Activated T-cell treated with anti-CD3 and anti-CD28 coated beads, Interleukin-2, amount 50 U/mL, for 72 hours (primary cell): ENCODE measurements around the gene PDS5A. TPM values are rescaled to one million over a fixed set of nuclear protein-coding genes. Genes with fewer than 3 reads are reported as not detected.
A peak's percentile ranks its signal among the peaks of the same experiment; 100 is the strongest.
"Not testable (repeated sequence)": the region's sequence is repeated elsewhere in the genome, so short reads cannot be mapped to it uniquely, and the experiment has no call there.

Experiments used
- ATAC-seq, 2 donors: fragments of 150-1000 bp; cut with Tn5 transposase; replicated peaks in 1 of 2; 2 replicates each; pipeline ENCODE4 v1.10.0; 2021; ENCODE audit warnings: moderate library complexity in 2 of 2, mild to moderate bottlenecking in 1 of 2
- DNase-seq, 2 donors: peaks; one replicate each; pipeline ENCODE4 v3.0.0; 2021 to 2022; ENCODE audit warnings: mixed read lengths in 1 of 2
- H3K27ac Mint-ChIP-seq: one replicate; pipeline ENCODE4 v1.8.0; 2022; ENCODE audit warnings: mild to moderate bottlenecking, moderate library complexity, mixed read lengths
- H3K27me3 Mint-ChIP-seq: one replicate; pipeline ENCODE4 v1.8.0; 2022; ENCODE audit warnings: low read depth, mixed read lengths
- H3K36me3 Mint-ChIP-seq, 2 donors: one replicate each; pipeline ENCODE4 v1.8.0; 2022; ENCODE audit warnings: mixed read lengths in 2 of 2, mild to moderate bottlenecking in 1 of 2; ENCODE audit not compliant: insufficient read depth in 2 of 2
- H3K4me1 Mint-ChIP-seq: one replicate; pipeline ENCODE4 v1.8.0; 2022; ENCODE audit warnings: low read depth, mixed read lengths
- H3K4me3 Mint-ChIP-seq, 2 donors: one replicate each; pipeline ENCODE4 v1.8.0; 2022; ENCODE audit warnings: mild to moderate bottlenecking in 2 of 2, mixed read lengths in 2 of 2, moderate library complexity in 2 of 2
- H3K9me3 Mint-ChIP-seq, 2 donors: one replicate each; pipeline ENCODE4 v1.8.0; 2022; ENCODE audit warnings: mixed read lengths in 2 of 2
- total RNA-seq, 2 donors: library from RNA; stranded (reverse); gene quantifications; one replicate each; pipeline ENCODE4 v1.2.3, GENCODE V29; 2022

Gene PDS5A
- total RNA-seq, 2 donors from 2014 or later: 111 to 128 TPM

DNA sequence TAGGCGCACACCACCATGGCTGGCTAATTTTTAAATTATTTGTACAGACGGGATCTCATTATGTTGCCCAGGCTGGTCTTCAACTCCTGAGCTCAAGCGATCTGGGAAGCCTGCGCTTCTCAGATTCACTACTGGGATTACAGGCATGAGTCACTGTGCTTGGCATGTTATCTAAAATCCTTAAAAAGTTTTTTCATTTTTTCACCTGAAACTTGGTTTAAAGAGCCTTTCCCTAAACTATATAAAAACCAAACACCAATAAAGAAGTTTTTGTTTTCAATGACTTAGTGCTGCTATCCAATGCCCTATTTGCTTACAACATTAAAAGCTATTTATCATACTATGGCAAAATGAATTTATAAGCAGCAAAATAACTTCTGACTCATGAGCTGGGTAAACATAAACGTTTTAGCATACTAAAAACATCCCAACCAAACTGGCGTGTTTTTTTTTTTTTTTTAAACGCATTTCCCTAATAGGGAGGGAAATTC, 151.9 kb downstream of the PDS5A start:
- Mint-ChIP-seq H3K27me3 (no peaks in the 10 kb centered on the region), H3K4me3 (no peak overlapping the region), H3K27ac (peak overlapping the region; percentile 42), H3K4me1 (no peaks in the 10 kb centered on the region), H3K36me3 (peaks cover 0 to 19% of the 10 kb centered on the region in 2 donors), H3K9me3 (no peaks in the 10 kb centered on the region)
- ATAC-seq (no peak), DNase-seq (no peak)

DNA sequence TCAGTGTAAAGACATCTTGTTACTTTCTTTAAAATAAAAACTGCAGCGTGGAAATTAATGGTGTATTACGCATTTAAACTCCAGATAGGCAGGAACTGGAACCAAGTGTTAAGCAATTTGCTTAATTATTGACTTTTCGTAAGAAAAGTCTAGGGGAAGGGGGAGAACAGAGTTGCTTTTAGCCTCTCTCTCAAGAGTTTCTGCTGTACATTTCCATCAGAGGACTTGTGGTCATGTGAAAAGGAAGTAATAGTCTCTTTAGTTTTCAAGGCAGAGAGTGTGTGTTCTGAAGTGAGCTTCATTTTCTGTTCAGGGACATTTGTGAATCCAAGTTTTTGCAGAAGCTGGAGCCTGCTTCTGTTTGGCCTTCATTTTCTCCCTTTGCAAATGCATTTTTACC, 152.6 kb downstream of the PDS5A start:
- no peak overlapping the region for H3K4me3 Mint-ChIP-seq
- no peaks in the 10 kb centered on the region for H3K27me3 Mint-ChIP-seq
- peaks cover 0 to 19% of the 10 kb centered on the region in 2 donors for H3K36me3 Mint-ChIP-seq
- DNase-seq (no peak), ATAC-seq (no peak)
- H3K4me1 Mint-ChIP-seq: no peaks in the 10 kb centered on the region
- no peaks in the 10 kb centered on the region for H3K9me3 Mint-ChIP-seq
- H3K27ac Mint-ChIP-seq: no peak overlapping the region

DNA sequence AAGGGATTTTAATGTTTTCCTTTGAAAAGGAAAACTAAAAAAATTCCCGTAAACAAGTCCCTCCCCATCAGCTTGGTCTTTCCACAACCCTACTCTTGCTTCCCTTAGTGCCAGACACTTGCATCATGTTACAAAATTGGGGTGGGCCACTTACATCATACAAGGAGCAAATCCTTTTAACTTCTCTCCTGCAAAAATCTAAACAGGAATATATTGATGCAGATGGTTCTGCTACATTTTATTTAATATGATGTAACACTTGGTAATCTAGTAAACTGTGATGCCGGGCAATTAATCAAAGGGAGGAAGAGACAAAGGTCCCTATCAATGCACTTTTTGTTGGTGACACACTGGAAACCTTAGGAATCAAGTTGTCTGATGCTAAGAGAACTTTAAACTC, 154.5 kb downstream of the PDS5A start:
- H3K36me3 Mint-ChIP-seq: peaks cover 0 to 11% of the 10 kb centered on the region in 2 donors

DNA sequence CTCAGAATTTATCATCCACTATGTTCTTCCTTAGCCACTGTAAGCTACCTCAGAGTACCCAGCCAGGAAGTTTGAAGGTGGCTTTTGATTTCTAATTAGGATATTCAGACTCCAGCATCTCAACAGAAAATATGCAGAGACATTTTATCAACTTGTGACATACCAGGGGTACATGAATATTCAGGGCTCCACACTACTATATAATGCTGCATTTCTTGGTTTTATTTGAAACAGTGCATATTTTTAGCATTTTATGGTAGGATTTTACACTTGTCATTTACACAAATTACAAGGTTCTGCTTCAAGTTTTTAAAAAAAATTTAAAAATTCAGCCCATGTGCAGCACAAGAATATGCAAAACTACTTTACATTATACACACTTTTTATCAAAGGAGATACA, 155.0 kb downstream of the PDS5A start:
- Mint-ChIP-seq H3K4me3 (no peak overlapping the region), H3K4me1 (no peaks in the 10 kb centered on the region), H3K27me3 (no peaks in the 10 kb centered on the region), H3K9me3 (no peaks in the 10 kb centered on the region), H3K36me3 (peaks cover 0 to 7% of the 10 kb centered on the region in 2 donors), H3K27ac (peak overlapping the region; percentile 18)
- ATAC-seq (no peak), DNase-seq (no peak)

More for the DNA sequence above, 154.5 kb downstream of the PDS5A start:
- no peaks in the 10 kb centered on the region for H3K27me3 Mint-ChIP-seq
- no peak for DNase-seq
- no peaks in the 10 kb centered on the region for H3K9me3 Mint-ChIP-seq
- H3K27ac Mint-ChIP-seq: peak overlapping the region; percentile 18
- H3K4me3 Mint-ChIP-seq: no peak overlapping the region
- H3K4me1 Mint-ChIP-seq: no peaks in the 10 kb centered on the region
- ATAC-seq: no peak

DNA sequence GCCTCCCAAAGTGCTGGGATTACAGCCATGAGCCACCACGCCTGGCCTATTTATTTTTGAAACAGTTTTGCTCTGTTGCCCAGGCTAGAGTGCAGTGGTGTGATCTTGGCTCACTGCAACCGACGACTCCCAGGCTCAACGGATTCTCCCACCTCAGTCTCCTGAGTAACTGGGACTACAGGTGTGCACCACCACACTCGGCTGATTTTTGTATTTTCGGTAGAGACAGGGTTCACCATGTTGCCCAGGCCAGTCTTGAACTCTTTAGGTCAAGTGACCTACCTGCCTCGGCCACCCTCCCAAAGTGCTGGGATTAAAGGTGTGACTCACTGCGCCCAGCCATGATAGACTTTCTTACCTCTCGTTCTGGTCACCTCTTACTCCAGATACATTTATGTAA, 155.8 kb downstream of the PDS5A start:
- no peak overlapping the region for H3K4me3 Mint-ChIP-seq
- DNase-seq (no peak), ATAC-seq (no peak)
- peaks cover 0 to 6% of the 10 kb centered on the region in 2 donors for H3K36me3 Mint-ChIP-seq
- H3K4me1 Mint-ChIP-seq: no peaks in the 10 kb centered on the region
- no peak overlapping the region for H3K27ac Mint-ChIP-seq
- H3K27me3 Mint-ChIP-seq: no peaks in the 10 kb centered on the region
- no peaks in the 10 kb centered on the region for H3K9me3 Mint-ChIP-seq

DNA sequence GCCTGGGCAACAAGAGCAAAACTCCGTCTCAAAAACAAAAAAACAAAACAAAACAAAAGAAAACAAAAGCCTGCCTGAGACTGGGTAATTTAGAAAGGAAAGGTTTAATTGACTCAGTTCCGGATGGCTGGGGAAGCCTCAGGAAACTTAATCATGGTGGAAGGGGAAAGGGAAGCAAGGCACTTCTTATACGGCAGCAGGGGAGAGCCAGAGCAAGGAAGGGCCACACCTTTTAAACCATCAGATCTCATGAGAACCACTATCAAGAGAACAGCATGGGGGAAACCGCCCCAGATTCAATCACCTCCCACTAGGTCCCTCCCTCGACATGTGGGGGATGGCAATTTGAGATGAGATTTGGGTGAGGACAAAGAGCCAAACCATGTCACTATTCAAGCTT, 157.5 kb downstream of the PDS5A start:
- Mint-ChIP-seq H3K9me3 (no peaks in the 10 kb centered on the region), H3K27ac (no peak overlapping the region), H3K4me3 (no peak overlapping the region), H3K36me3 (peaks cover 0 to 6% of the 10 kb centered on the region in 2 donors), H3K27me3 (no peaks in the 10 kb centered on the region), H3K4me1 (no peaks in the 10 kb centered on the region)
- DNase-seq (no peak), ATAC-seq (no peak)

DNA sequence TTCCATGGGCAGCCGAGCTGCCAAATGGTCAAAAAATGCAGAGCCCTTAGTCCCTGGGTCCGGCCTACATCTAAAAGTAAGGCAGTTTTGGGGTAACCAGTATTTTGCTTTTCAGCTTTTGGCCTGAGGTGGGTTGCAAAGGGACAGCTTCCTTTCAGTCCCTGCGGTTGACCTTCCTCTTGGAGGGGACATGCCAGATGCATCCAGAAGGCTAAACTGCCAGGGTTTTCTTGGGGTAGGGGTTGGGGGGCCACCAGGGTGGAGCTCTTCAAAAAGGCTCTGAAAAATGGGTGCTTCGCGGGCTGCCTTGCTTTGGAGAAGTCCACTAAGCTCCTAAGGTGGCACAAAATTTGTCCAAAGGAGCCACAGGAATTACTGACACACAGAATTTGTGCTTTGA, 159.1 kb downstream of the PDS5A start:
- Mint-ChIP-seq H3K36me3 (peaks cover 6 to 7% of the 10 kb centered on the region in 2 donors), H3K27me3 (no peaks in the 10 kb centered on the region), H3K4me3 (no peak overlapping the region), H3K27ac (no peak overlapping the region), H3K9me3 (peaks cover 0 to 4% of the 10 kb centered on the region in 2 donors), H3K4me1 (no peaks in the 10 kb centered on the region)
- ATAC-seq (no peak), DNase-seq (no peak)

DNA sequence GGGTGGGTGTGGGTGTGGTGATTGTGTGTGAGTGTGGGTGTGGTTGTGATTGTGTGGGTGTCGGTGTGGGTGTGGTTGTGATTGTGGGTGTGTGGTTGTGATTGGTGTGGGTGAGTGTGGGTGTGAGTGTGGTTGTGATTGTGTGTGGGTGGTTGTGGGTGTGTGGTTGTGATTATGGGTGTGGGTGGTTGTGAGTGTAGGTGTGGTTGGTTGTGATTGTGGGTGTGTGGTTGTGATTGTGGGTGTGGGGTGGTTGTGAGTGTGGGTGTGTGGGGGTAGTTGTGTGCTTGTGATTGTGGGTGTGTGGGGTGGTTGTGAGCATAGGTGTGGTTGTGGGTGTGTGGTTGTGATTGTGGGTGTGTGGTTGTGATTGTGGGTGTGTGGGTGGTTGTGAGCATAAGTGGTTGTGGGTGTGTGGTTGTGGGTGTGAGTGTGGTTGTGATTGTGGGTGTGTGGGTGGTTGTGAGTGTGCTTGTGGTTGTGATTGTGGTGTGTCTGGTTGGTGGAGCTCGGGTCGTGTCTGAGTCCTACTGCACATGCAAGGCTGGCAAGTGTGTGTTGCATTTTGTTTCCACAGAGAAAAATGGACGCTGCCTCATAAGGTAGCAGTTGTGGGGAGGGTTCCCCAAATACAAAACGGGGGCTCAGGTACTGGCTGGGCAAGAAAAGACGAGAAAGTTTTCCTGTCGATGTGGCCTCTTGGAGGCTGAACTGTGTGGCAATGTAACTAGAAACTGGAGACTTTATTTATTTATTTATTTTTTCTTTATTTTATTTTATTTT, 163.1 kb downstream of the PDS5A start:
- Mint-ChIP-seq H3K27me3 (no peaks in the 10 kb centered on the region), H3K4me1 (no peaks in the 10 kb centered on the region), H3K9me3 (peaks cover 5 to 12% of the 10 kb centered on the region in 2 donors), H3K27ac (peak overlapping the region; percentile 93), H3K4me3 (peak overlapping the region in 1 of 2 donors; percentile 13), H3K36me3 (peaks cover 11 to 16% of the 10 kb centered on the region in 2 donors)
- DNase-seq: peak; percentile 5 to 48
- ATAC-seq: peak in 1 of 2 donors; percentile 54

DNA sequence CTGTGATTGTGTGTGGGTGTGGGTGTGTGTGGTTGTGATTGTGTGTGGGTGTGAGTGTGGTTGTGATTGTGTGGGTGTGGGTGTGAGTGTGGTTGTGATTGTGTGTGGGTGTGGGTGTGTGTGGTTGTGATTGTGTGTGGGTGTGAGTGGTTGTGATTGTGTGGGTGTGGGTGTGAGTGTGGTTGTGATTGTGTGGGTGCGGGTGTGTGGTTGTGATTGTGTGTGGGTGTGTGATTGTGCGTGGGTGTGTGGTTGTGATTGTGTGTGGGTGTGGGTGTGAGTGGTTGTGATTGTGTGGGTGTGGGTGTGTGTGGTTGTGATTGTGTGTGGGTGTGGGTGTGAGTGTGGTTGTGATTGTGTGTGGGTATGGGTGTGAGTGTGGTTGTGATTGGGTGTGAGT, 163.9 kb downstream of the PDS5A start:
- H3K36me3 Mint-ChIP-seq: peaks cover 11 to 16% of the 10 kb centered on the region in 2 donors
- H3K27ac Mint-ChIP-seq: peak overlapping the region; percentile 93
- H3K4me1 Mint-ChIP-seq, H3K27me3 Mint-ChIP-seq, DNase-seq, H3K4me3 Mint-ChIP-seq, ATAC-seq: not testable (repeated sequence)
- H3K9me3 Mint-ChIP-seq: peaks cover 5 to 12% of the 10 kb centered on the region in 2 donors

DNA sequence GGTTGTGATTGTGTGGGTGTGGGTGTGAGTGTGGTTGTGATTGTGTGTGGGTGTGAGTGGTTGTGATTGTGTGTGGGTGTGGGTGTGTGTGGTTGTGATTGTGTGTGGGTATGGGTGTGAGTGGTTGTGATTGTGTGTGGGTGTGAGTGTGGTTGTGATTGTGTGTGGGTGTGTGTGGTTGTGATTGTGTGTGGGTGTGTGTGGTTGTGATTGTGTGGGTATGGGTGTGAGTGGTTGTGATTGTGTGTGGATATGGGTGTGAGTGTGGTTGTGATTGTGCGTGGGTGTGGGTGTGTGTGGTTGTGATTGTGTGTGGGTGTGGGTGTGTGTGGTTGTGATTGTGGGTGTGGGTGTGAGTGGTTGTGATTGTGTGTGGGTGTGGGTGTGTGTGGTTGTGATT, 164.7 kb downstream of the PDS5A start:
- Mint-ChIP-seq H3K27ac (peak overlapping the region; percentile 81), H3K4me3 (peak overlapping the region in 1 of 2 donors; percentile 23), H3K9me3 (peaks cover 5 to 12% of the 10 kb centered on the region in 2 donors), H3K36me3 (peaks cover 11 to 16% of the 10 kb centered on the region in 2 donors)
- not testable (repeated sequence) for H3K27me3 Mint-ChIP-seq, DNase-seq, H3K4me1 Mint-ChIP-seq, ATAC-seq

DNA sequence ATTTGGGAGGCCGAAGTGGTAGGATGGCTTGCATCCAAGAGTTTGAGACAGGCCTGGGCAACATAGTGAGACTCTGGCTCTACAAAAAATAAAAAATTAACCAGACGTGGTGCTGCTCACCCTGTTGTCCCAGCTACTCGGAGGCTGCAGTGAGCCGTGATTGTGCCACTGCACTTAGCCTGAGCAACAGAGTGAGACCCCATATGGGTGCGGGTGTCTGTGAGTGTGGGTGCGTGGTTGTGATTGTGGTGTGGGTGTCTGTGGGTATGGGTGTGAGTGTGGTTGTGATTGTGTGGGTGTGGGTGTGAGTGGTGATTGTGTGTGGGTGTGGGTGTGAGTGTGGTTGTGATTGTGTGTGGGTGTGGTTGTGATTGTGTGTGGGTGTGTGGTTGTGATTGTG, 165.2 kb downstream of the PDS5A start:
- peak; percentile 8 to 26 for DNase-seq
- H3K4me1 Mint-ChIP-seq: no peaks in the 10 kb centered on the region
- peaks cover 5 to 12% of the 10 kb centered on the region in 2 donors for H3K9me3 Mint-ChIP-seq
- peak; percentile 36 to 41 for ATAC-seq
- peak overlapping the region; percentile 23 to 35 for H3K4me3 Mint-ChIP-seq
- no peaks in the 10 kb centered on the region for H3K27me3 Mint-ChIP-seq
- H3K27ac Mint-ChIP-seq: peak overlapping the region; percentile 95
- H3K36me3 Mint-ChIP-seq: peaks cover 11 to 16% of the 10 kb centered on the region in 2 donors

DNA sequence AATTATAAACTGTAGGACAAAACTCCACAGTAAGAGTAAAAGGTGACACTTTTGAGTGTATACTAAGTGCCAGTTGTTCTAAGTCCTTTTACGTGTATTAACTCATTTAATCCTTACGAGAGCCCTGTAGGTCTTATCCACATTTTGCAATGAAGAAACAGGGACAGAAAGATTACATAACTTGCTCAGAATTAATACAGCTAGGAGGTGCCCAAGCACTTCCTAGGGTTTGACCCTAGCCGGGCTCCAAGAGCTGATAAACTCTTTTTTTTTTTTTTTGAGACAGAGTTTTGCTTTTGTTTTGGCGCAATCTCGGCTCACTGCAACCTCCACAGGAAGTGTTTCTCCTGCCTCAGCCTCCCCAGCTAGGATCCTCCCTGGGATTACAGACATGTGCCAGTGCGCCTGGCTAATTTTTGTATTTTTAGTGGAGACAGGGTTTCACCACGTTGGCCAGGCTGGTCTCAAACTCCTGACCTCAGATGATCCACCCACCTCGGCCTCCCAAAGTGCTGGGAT, 169.4 kb downstream of the PDS5A start:
- Mint-ChIP-seq H3K36me3 (peaks cover 7 to 10% of the 10 kb centered on the region in 2 donors), H3K4me3 (no peak overlapping the region), H3K27me3 (no peaks in the 10 kb centered on the region), H3K9me3 (peaks cover 5 to 8% of the 10 kb centered on the region in 2 donors), H3K4me1 (no peaks in the 10 kb centered on the region), H3K27ac (no peak overlapping the region)
- DNase-seq (no peak), ATAC-seq (no peak)

DNA sequence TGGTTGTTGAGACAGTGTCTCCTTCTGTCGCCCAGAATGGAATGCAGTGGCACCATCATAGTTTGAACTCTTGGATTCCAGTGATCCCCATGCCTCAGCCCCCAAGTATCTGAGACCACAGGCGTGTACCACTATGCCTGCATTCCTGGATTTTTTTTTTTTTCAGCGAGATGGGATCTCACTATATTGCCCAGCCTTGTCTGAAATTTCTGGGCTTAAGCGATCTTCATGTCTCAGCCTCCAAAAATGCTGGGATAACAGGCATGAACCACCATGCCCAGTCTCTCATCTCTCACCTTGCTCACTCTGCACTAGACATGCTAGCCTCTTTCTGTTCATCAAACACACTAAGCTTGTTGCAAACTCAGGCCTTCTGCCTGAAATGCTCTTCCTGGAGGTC, 175.7 kb downstream of the PDS5A start:
- Mint-ChIP-seq H3K4me1 (no peaks in the 10 kb centered on the region), H3K27ac (no peak overlapping the region), H3K4me3 (no peak overlapping the region), H3K27me3 (no peaks in the 10 kb centered on the region), H3K9me3 (no peaks in the 10 kb centered on the region), H3K36me3 (no peaks in the 10 kb centered on the region)
- ATAC-seq (no peak), DNase-seq (no peak)
